IMR-90 (cell line): Measurements from ENCODE around the gene NDRG4.

Experiments used
- BHLHE40 ChIP-seq: fragments of 150-350 bp; IDR thresholded peaks from 2 replicates; pipeline ENCODE4 v1.6.1; 2016; ENCODE audit warnings: mild to moderate bottlenecking, low read depth, low read length
- CTCF ChIP-seq: conservative IDR thresholded peaks from 2 replicates; pipeline ENCODE4 v1.5.1; 2012; ENCODE audit warnings: mild to moderate bottlenecking, low read depth, low read length, improper control_type of control experiment
- ELK1 ChIP-seq: fragments of 150-350 bp; IDR thresholded peaks from 2 replicates; pipeline ENCODE4 v1.6.1; 2016; ENCODE audit warnings: low read depth, mild to moderate bottlenecking, low read length, moderate library complexity, borderline replicate concordance
- MXI1 ChIP-seq: IDR thresholded peaks from 2 replicates; pipeline ENCODE4 v1.6.1; 2012; ENCODE audit warnings: low read depth, mild to moderate bottlenecking, low read length, moderate library complexity, borderline replicate concordance
- POLR2A ChIP-seq: IDR thresholded peaks from 2 replicates; pipeline ENCODE4 v1.6.1; 2012; ENCODE audit warnings: mild to moderate bottlenecking, low read depth, low read length
- RCOR1 ChIP-seq: IDR thresholded peaks from 2 replicates; pipeline ENCODE4 v1.6.1; 2012; ENCODE audit warnings: mild to moderate bottlenecking, low read length, improper control_type of control experiment; ENCODE audit not compliant: insufficient replicate concordance
- RFX5 ChIP-seq: IDR thresholded peaks from 2 replicates; pipeline ENCODE4 v1.8.0; 2012; ENCODE audit warnings: low read depth, mild to moderate bottlenecking, low read length, moderate library complexity
- SMC3 ChIP-seq: fragments of 150-350 bp; IDR thresholded peaks from 2 replicates; pipeline ENCODE4 v1.6.1; 2016; ENCODE audit warnings: low read depth, mild to moderate bottlenecking, antibody characterized with exemption, low read length, moderate library complexity
- USF2 ChIP-seq: fragments of 150-350 bp; IDR thresholded peaks from 2 replicates; pipeline ENCODE4 v1.6.1; 2017; ENCODE audit warnings: mild to moderate bottlenecking, antibody characterized with exemption, low read length, low read depth

- no peak for TF ChIP-seq ELK1
- no peak for TF ChIP-seq POLR2A
- no peak for TF ChIP-seq CTCF
- no peak for TF ChIP-seq MXI1
- TF ChIP-seq RFX5, result no peak
- TF ChIP-seq RCOR1, result no peak
- TF ChIP-seq BHLHE40, result no peak
- TF ChIP-seq SMC3, result no peak
- no peak for TF ChIP-seq USF2
Observed at GRCh38 chr16:58500430-58501241, 693 bp downstream of the NDRG4 start.
